ENCODE results near the gene NUP210L.
A peak's percentile ranks its signal among the peaks of the same experiment; 100 is the strongest.
"Not testable (repeated sequence)": the region's sequence is repeated elsewhere in the genome, so short reads cannot be mapped to it uniquely, and the experiment has no call there.

Gene NUP210L

DNA sequence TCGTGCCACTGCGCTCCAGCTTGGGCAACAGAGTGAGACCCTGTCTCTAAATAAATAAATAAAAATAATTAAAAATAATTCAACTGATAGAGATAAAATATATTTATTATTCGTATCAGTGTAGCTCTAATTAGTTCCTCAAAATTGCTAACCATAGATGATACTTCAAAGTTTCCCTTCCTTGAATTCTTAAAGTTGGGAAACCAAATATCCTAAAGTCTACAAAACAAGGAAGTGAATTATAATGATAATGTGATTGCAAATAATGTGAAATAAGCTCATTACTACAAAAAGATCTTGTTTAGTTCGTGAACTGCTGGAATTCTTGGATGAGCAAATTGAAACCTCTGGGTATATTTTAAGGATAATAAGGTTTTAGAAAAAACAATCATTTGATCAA, 60.5 kb downstream of the NUP210L start:
- DNase-seq: no peak

DNA sequence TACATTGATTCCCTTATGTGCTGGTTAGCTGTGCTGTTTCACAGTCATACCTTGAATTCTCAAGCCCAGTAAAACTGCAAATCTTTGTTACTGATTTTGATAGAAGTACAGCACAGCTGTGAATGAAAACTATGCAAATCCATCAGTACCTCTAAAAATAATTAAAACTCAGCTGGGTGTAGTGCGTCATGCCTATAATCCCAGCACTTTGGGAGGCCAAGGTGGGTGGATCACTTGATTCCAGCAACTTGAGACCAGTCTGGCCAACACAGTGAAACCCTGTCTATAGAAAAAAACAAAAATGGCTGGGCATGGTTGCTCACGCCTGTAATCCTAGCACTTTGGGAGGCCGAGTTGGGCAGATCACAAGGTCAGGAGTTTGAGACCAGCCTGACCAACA, 61.2 kb downstream of the NUP210L start:
- DNase-seq: no peak

DNA sequence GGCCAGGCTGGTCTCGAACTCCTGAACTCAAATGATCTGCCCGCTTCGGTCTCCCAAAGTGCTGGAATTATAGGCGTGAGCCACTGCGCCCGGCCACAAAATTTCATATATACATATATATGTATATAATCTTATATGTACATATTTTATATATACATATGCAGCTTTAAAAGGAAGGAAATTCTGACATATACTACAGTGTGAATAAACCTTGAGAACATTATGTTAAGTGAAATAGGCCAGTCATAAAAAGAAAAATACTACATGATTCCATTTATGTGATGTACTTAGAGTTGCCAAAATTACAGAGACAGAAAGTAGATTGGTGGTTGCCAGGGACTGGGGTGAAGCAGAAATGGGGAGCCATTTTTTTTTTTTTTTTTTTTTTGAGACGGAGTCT, 63.2 kb downstream of the NUP210L start:
- DNase-seq: no peak

GRCh38 chr1:154087574-154087973, 67.3 kb downstream of the NUP210L start:
- no peak for DNase-seq

- not testable (repeated sequence) for DNase-seq
These were observed 71.8 kb downstream of the NUP210L start for GRCh38 chr1:154083057-154083456.

DNA sequence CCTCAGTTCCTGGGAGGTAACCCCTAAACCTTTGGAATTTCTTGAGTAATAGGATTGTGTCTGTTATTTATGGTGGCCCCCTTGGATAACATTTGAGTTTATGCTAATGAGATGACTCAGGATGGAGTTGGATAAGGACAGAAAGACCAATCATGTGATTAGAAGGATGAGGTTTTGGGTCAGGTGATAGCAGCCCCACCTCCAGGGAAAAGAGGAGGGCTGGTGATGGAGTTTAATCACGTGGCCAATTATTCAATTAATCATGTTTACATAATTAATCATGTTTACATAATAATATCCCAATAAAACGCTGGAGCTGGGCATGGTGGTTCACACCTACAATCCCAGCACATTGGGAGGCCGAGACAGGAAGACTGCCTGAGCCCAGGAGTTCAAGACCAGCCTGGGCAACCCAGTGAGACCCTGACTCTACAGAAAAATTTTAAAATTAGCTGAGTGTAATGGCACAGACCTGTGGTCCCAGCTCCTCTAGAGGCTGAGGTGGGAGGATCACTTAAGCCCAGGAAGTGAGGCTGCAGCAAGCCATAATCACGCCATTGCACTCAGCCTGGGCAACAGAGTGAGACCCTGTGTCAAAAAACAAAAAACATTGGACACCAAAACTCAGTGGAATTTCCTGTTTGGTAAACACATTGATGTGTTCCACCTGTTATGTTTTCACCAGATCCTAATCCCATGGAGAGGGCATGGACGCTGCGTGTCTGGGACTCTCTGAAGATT, 73.3 kb downstream of the NUP210L start:
- no peak for DNase-seq

GRCh38 chr1:154076413-154076812, 78.5 kb downstream of the NUP210L start:
- no peak for DNase-seq

- no peak for DNase-seq
These were observed 79.1 kb downstream of the NUP210L start for GRCh38 chr1:154075746-154076145.

DNA sequence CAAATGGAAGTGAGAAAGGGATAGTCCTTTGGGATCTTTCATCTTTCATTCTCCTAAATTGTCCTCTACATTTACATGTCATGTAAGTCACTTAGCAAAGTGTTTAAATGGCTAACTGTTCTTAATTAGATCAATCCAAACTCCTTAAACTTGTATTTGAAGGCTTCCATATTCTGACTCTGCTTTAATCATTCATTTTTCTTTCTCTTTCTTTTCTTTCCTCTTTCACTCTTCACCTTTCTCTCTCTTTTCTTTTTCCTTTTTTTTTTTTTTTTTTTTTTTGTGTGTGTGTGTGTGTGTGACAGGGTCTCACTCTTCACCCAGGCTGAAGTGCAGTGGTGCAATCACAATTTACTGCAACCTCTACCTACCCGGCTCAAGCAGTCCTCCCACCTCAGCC, 92.6 kb downstream of the NUP210L start:
- DNase-seq: no peak

DNA sequence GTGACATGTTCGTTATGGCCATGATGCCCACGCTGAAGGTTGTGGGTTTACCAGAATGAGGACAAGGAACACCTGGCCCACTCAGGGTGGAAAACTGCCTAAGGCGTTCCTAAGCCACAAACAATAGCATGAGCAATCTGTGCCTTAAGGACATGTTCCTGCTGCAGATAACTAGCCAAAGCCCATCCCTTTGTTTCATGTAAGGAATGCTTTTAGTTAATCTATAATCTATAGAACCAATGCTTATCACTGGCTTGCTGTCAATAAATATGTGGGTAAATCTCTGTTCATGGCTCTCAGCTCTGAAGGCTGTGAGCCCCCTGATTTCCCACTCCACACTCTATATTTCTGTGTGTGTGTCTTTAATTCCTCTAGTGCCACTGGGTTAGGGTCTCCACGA, 107.4 kb downstream of the NUP210L start:
- DNase-seq: not testable (repeated sequence)

DNA sequence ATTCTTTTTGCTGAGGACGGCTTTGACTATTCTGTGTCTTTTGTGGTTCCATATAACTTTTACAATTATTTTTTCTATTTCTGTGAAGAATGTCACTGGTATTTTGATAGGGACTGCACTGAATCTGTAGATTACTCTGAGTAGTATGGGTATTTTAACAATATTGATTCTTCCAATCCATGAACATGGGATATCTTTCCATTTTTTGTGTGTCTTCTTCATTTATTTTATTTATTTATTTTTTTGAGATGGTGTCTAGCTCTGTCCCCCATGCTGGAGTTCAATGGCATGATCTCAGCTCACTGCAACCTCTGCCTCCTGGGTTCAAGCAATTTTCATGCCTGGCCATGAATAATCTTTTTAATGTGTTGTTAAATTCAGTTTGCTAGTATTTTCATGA, 121.2 kb downstream of the NUP210L start:
- not testable (repeated sequence) for DNase-seq

GRCh38 chr1:154019940-154020339, 134.9 kb downstream of the NUP210L start:
- DNase-seq: no peak

DNA sequence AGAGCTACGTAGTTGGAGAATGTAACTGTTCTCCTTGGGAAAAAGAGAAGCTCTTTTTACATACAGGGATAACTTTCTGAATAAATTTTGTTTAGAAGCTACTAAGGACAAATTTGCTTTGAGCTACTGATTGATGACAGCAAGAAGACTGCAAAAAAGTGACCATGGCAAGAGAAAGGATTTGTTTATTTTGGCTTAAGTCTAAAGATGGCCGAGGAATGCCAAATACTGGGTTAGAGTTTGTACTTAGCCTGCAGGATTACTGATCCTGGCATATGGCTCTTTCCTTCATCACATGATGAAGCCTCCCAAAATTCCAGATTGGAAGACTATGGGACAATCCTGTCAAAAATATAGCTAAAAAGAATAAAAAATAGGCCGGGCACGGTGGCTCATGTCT, 135.6 kb downstream of the NUP210L start:
- no peak for DNase-seq

- DNase-seq: no peak
These were observed 140.5 kb downstream of the NUP210L start for GRCh38 chr1:154014154-154014907.

DNA sequence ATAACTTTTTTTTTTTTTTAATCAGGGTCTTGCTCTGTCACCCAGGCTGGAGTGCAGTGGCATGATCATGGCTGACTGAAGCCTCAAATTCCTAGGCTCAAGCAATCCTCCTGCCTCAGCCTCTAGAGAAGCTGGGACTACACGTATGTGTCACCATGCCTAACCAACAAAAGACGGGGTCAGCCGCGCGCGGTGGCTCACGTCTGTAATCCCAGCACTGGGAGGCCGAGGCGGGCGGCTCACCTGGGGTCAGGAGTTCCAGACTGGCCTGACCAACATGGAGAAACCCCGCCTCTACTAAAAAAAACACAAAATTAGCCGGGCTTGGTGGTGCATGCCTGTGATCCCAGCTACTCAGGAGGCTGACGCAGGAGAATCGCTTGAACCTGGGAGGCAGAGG, 142.3 kb downstream of the NUP210L start:
- DNase-seq: not testable (repeated sequence)

GRCh38 chr1:154012129-154012528, 142.7 kb downstream of the NUP210L start:
- DNase-seq: no peak

DNA sequence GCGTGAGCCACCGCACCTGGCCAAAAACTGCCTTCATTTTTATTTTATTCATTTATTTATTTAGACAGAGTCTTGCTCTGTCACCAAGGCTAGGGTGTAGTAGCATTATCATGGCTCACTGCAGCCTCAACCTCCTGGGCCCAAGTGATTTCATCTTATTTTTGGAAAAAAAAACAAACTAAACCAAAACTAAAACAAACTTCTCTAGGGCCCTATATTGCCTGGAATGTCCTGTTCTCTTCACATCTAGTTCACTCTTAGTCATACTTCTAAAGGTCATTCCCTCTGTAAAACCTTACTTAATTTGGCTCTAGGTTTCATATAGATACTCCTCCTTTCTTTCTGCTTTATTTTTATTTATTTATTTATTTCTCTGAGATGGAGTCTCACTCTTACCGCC, 148.7 kb downstream of the NUP210L start:
- no peak for DNase-seq

GRCh38 chr1:154000420-154000819, 154.5 kb downstream of the NUP210L start:
- DNase-seq: no peak

- not testable (repeated sequence) for DNase-seq
These were observed 158.0 kb downstream of the NUP210L start for GRCh38 chr1:153996882-153997281.

- DNase-seq: no peak
These were observed 159.2 kb downstream of the NUP210L start for GRCh38 chr1:153995640-153996039.

DNA sequence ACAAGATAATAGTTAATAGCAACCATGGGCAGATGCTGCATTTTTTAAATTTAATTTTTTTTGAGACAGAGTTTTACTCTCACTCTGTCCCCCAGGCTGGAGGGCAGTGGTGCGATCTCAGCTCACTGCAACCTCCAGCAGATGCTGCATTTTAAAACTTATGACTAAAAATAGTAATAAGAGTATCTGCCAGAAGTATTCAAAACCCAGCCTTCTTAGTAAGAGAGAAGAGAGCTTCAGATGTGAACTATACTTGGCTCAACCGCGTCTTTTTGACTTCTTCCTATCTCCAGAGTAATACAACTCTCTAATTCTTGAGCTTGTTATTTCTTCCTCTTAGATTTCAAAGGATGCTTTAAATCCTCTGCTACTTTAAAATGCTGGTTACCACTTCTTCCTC, 159.7 kb downstream of the NUP210L start:
- DNase-seq: no peak

GRCh38 chr1:153991806-153992205, 163.1 kb downstream of the NUP210L start:
- DNase-seq: no peak

- no peak for DNase-seq
These were observed 163.7 kb downstream of the NUP210L start for GRCh38 chr1:153991151-153991630.

DNA sequence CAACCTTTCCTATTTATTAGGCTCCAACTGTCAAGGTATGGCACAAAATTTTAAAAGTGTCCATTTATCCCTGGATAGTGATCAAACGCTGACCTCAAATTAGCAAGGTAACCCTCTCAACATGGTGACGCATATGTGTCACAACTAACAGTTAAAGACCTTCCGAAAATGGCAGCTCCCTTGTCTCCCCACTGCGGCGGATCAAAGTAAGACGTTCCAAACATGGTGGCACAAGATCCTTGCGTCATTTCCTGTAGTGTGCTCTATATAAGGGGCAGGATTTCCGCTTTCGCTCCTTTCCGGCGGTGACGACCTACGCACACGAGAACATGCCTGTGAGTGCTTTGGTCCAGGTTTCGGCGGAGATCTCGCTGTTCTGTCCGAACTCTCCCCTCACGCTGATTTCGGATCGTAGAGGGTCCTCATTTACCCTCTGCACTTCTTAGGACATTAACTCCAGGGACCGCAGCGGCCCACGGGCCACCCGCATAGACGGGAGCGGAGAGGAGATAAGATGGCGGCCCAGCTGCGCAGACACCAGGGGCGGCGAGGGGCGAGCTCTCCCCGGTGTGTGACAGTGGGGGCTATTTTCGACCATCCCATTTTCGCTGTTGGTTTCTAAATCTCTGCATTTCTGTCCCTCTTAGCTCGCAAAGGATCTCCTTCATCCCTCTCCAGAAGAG, 164.3 kb downstream of the NUP210L start, which contains the start of gene RPS27:
TSS of gene RPS27 (plus strand) at position 295 of the 683 bp plus-strand sequence. CDS start at position 330, 35 bp downstream.
- DNase-seq: peak; percentile 97
